ENCODE results near the gene ARMC5. TPM values are rescaled to one million over a fixed set of nuclear protein-coding genes. Genes with fewer than 3 reads are reported as not detected.

The ARMC5 gene
- total RNA-seq, 2 donors from 2014 or later: 7.0 to 8.5 TPM

DNA sequence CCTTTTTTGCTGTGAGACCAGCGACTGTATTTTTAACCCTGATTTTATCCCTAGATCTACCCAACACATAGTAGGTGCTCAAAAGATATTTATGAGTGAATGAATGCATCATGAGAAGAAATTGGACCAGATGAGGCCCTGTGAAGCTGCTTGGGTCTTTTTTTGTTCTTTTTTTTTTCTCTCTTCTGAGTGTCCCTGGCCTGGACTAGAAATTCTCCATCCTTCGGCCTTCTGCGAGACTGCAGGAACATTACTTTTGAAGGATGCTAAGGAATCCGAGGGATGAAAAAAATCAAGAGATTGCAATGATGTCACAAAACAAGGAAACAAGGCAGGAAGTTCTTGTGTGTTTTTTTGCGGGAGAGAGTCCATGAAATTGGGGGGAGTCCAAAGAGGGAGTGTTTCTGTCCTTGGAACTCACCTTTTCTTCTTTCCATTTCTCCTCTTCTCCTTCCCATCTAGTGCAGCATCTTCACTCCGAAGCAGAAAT lies 49.5 kb downstream of the ARMC5 start:
- DNase-seq (no peak), ATAC-seq (peak; percentile 35)
- intact Hi-C loops (cut with DNase I, micrococcal nuclease): no loop called here

DNA sequence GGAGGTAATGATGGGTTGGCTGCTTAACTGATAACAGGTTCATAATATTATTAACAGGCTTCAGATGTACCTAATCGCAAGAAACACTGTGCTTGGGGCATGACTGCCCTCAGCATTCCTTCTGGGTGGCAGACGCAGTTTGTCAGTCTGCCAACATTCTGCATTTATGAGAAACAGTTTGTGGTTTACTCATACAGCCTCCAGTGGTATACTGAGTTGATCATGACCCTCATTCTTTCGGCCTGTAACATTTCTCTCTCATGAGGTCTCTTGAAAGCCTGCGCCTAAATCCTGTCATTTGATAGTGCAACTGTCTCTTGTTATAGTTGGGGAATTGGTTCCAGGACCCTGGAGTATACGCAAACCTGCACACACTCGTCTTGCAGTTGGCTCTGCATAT lies 53.8 kb downstream of the ARMC5 start:
- DNase-seq (no peak), ATAC-seq (no peak)
- intact Hi-C loops (cut with DNase I, micrococcal nuclease): no loop called here

DNA sequence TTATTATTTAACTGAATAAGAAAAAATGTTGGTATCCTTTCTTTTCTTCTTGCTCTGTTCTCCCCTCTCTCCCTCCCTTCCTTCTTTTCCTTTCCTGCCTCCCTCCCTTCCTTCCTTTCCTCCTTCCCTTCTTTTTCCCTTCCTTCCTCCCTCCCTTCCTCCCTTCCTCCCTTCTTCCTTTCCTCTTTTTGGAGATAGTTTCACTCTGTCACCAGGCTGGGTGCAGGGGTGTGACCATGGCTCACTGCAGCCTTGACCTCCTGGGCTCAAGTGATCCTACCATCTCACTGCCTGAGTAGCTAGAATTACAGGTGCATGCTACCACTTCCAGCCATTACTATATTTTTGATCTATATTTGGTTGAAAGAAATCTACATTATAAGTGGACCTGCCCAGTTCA lies 54.6 kb downstream of the ARMC5 start:
- DNase-seq (no peak), ATAC-seq (no peak)
- intact Hi-C loops (cut with DNase I, micrococcal nuclease): no loop called here

Other genes starting within 250 kb of the ARMC5 start
- not detected for gene TRIM72, start 245.4 kb upstream of the ARMC5 start, total RNA-seq
- gene PYDC1, start 242.4 kb upstream of the ARMC5 start, total RNA-seq: not detected
- gene ITGAM, start 199.5 kb upstream of the ARMC5 start, total RNA-seq: 1 to 10 TPM; 2.6 to 6.9 TPM
- gene ITGAX, start 104.3 kb upstream of the ARMC5 start, total RNA-seq: 1 to 10 TPM; 1.6 to 3.8 TPM
- gene ITGAD, start 66.2 kb upstream of the ARMC5 start, total RNA-seq: under 1 TPM in 1 of 2 donors, not detected in 1; 0.11 TPM
- gene COX6A2, start 31.1 kb upstream of the ARMC5 start, total RNA-seq: not detected
- under 1 TPM; 0.31 to 0.39 TPM for gene ZNF843, start 16.7 kb upstream of the ARMC5 start, total RNA-seq
- 10 to 100 TPM in 1 of 2 donors, 1 to 10 TPM in 1; 7.4 to 42.8 TPM for gene TGFB1I1, start 12.7 kb downstream of the ARMC5 start, total RNA-seq
- under 1 TPM; 0.28 to 0.79 TPM for gene SLC5A2, start 23.6 kb downstream of the ARMC5 start, total RNA-seq
- 10 to 100 TPM; 56.5 to 65.4 TPM for gene RUSF1, start 48.9 kb downstream of the ARMC5 start, total RNA-seq
- not detected for gene AHSP, start 68.4 kb downstream of the ARMC5 start, total RNA-seq

All from left colon (tissue), 2 donors.